SK-N-SH (cell line): ENCODE data around the gene TPPP. TPM values are rescaled to one million over a fixed set of nuclear protein-coding genes. Genes with fewer than 3 reads are reported as not detected.

ENCODE experiments used
- CTCF ChIA-PET: fragments of 300-600, 350-600 bp; formaldehyde crosslinking; extraction: SDS; loops from one replicate; lab custom pipeline; 2021; lab: Yijun Ruan, JAX
- POLR2A ChIA-PET: fragments of 350-600 bp; sonication (Branson Sonifier 250); formaldehyde crosslinking; extraction: SDS; loops from one replicate; lab custom pipeline; 2020; ENCODE audit warnings: antibody characterized with exemption, inconsistent platforms; lab: Yijun Ruan, JAX
- DNase-seq: peaks from one replicate; pipeline ENCODE4 v3.0.0; 2012
- H2AFZ ChIP-seq: fragments of 200-600 bp; sonication (generic); 2 replicates; pipeline ENCODE4 v1.8.1; 2016; ENCODE audit warnings: antibody characterized with exemption, mild to moderate bottlenecking, low read depth
- H3F3A ChIP-seq: fragments of 200-600 bp; sonication (generic); replicated peaks from 2 replicates; pipeline ENCODE3; 2016; ENCODE audit warnings: antibody characterized with exemption, mild to moderate bottlenecking; ENCODE audit not compliant: insufficient read depth
- H3K27ac ChIP-seq, 2 experiments: fragments of 200-500 bp in 1 of 2; fragments of 200-600 bp in 1 of 2; sonication (Bioruptor generic) in 1 of 2; sonication (generic), shearing (Covaris generic) in 1 of 2; 2 replicates each; pipeline versions ENCODE4 v1.5.1 to v1.6.1; 2014 to 2016; ENCODE audit warnings: low read depth in 2 of 2, inconsistent platforms in 1 of 2, low read length in 1 of 2, mild to moderate bottlenecking in 1 of 2, mixed read lengths in 1 of 2
- H3K27me3 ChIP-seq: fragments of 200-600 bp; sonication (generic), shearing (Covaris generic); 2 replicates; pipeline ENCODE4 v1.6.1; 2016; ENCODE audit warnings: mixed run types; ENCODE audit not compliant: insufficient read depth
- H3K36me3 ChIP-seq, 2 experiments: fragments of 200-500 bp in 1 of 2; fragments of 200-600 bp in 1 of 2; sonication (Bioruptor generic) in 1 of 2; sonication (generic) in 1 of 2; replicated peaks in 1 of 2; 2 replicates each; pipeline versions ENCODE3 to v1.5.1; 2014 to 2016; ENCODE audit warnings: low read length in 1 of 2, mild to moderate bottlenecking in 1 of 2; ENCODE audit not compliant: insufficient read depth in 2 of 2, control insufficient read depth in 1 of 2
- H3K4me1 ChIP-seq, 2 experiments: fragments of 200-500 bp in 1 of 2; fragments of 200-600 bp in 1 of 2; sonication (Bioruptor generic) in 1 of 2; sonication (generic), shearing (Covaris generic) in 1 of 2; 2 replicates each; pipeline versions ENCODE4 v1.5.1 to v1.6.1; 2014 to 2016; ENCODE audit warnings: low read depth in 1 of 2, low read length in 1 of 2, mixed run types in 1 of 2; ENCODE audit not compliant: insufficient read depth in 2 of 2, control insufficient read depth in 1 of 2
- H3K4me2 ChIP-seq: fragments of 200-600 bp; sonication (generic), shearing (Covaris generic); 2 replicates; pipeline ENCODE4 v1.6.1; 2017; ENCODE audit warnings: mixed run types
- H3K4me3 ChIP-seq, 2 experiments: fragments of 200-500 bp in 1 of 2; fragments of 200-600 bp in 1 of 2; sonication (Bioruptor generic) in 1 of 2; sonication (generic), shearing (Covaris generic) in 1 of 2; 2 replicates each; pipeline versions ENCODE4 v1.5.1 to v1.8.1; 2014 to 2016; ENCODE audit warnings: low read depth in 2 of 2, inconsistent platforms in 1 of 2, low read length in 1 of 2, mild to moderate bottlenecking in 1 of 2, mixed read lengths in 1 of 2, moderate library complexity in 1 of 2
- H3K79me2 ChIP-seq: fragments of 200-600 bp; sonication (generic); 2 replicates; pipeline ENCODE4 v1.8.1; 2017; ENCODE audit warnings: mild to moderate bottlenecking; ENCODE audit not compliant: insufficient read depth
- H3K9ac ChIP-seq: fragments of 200-600 bp; sonication (generic); 2 replicates; pipeline ENCODE4 v1.6.1; 2017; ENCODE audit warnings: mixed run types
- H3K9me2 ChIP-seq: fragments of 200-600 bp; sonication (generic); 2 replicates; pipeline ENCODE4 v1.6.1; 2017; ENCODE audit warnings: mixed run types
- H3K9me3 ChIP-seq: fragments of 200-600 bp; sonication (generic); 2 replicates; pipeline ENCODE4 v1.6.1; 2017; ENCODE audit warnings: mixed run types, mild to moderate bottlenecking, moderate library complexity
- H4K20me1 ChIP-seq: fragments of 200-600 bp; sonication (generic); 2 replicates; pipeline ENCODE4 v1.6.1; 2017; ENCODE audit warnings: mild to moderate bottlenecking, mixed run types; ENCODE audit not compliant: insufficient read depth
- CHD2 ChIP-seq: fragments of 150-350 bp; IDR thresholded peaks from 2 replicates; pipeline ENCODE4 v1.6.1; 2018; ENCODE audit warnings: low read length; ENCODE audit not compliant: partially characterized antibody
- ELF1 ChIP-seq: IDR thresholded peaks from 2 replicates; pipeline ENCODE4 v1.4.0; 2012
- FOSL2 ChIP-seq: IDR thresholded peaks from 2 replicates; pipeline ENCODE4 v1.4.0; 2012; ENCODE audit warnings: low read depth, mild to moderate bottlenecking, moderate library complexity, borderline replicate concordance
- GABPA ChIP-seq: IDR thresholded peaks from 2 replicates; pipeline ENCODE4 v1.4.0; 2012; ENCODE audit warnings: low read depth, mild to moderate bottlenecking
- GATA2 ChIP-seq: sonication (generic); formaldehyde crosslinking; IDR thresholded peaks from 2 replicates; pipeline ENCODE4 v1.5.0; 2020; ENCODE audit warnings: mild to moderate bottlenecking, missing genetic modification reagents
- IRF3 ChIP-seq: fragments of 150-350 bp; IDR thresholded peaks from 2 replicates; pipeline ENCODE4 v1.6.1; 2016; ENCODE audit warnings: mild to moderate bottlenecking, low read depth, low read length
- JUND ChIP-seq: IDR thresholded peaks from 2 replicates; pipeline ENCODE4 v1.4.0; 2012
- MXI1 ChIP-seq: IDR thresholded peaks from 2 replicates; pipeline ENCODE4 v1.6.1; 2012; ENCODE audit warnings: mild to moderate bottlenecking, low read depth, low read length, improper control_type of control experiment
- NFIC ChIP-seq: IDR thresholded peaks from 2 replicates; pipeline ENCODE4 v1.4.0; 2012; ENCODE audit warnings: borderline replicate concordance
- PBX3 ChIP-seq: IDR thresholded peaks from 2 replicates; pipeline ENCODE4; 2012
- POLR2AphosphoS5 ChIP-seq: IDR thresholded peaks from 2 replicates; pipeline ENCODE4 v1.6.1; 2012; ENCODE audit warnings: low read depth, low read length
- RCOR1 ChIP-seq: fragments of 150-350 bp; IDR thresholded peaks from 2 replicates; pipeline ENCODE4 v1.6.1; 2017; ENCODE audit warnings: antibody characterized with exemption, low read length
- RFX5 ChIP-seq: IDR thresholded peaks from 2 replicates; pipeline ENCODE4 v1.6.1; 2012; ENCODE audit warnings: mild to moderate bottlenecking, improper control_type of control experiment, low read length
- SMC3 ChIP-seq: IDR thresholded peaks from 2 replicates; pipeline ENCODE4 v1.6.1; 2012; ENCODE audit warnings: low read depth, low read length, improper control_type of control experiment
- TAF1 ChIP-seq: IDR thresholded peaks from 2 replicates; pipeline ENCODE4 v1.6.1; 2012; ENCODE audit warnings: low read depth, mild to moderate bottlenecking, low read length, moderate library complexity, borderline replicate concordance
- TEAD4 ChIP-seq: IDR thresholded peaks from 2 replicates; pipeline ENCODE4 v1.4.0; 2012; ENCODE audit warnings: mild to moderate bottlenecking, borderline replicate concordance; ENCODE audit not compliant: insufficient read depth
- USF1 ChIP-seq: IDR thresholded peaks from 2 replicates; pipeline ENCODE4 v1.4.0; 2012; ENCODE audit warnings: low read depth, borderline replicate concordance
- USF2 ChIP-seq: fragments of 150-350 bp; IDR thresholded peaks from 2 replicates; pipeline ENCODE4 v1.6.1; 2017; ENCODE audit warnings: antibody characterized with exemption, low read length, low read depth, borderline replicate concordance
- YY1 ChIP-seq: IDR thresholded peaks from 2 replicates; pipeline ENCODE4 v1.4.0; 2012; ENCODE audit warnings: low read depth, mild to moderate bottlenecking
- WGBS: methylation state at CpG from one replicate; pipeline ENCODE4 v1.1.6; 2017; ENCODE audit warnings: low lambda C conversion rate; 5-methylcytosine and 5-hydroxymethylcytosine counted together
- polyA plus RNA-seq, 3 experiments: library from polyadenylated mRNA; depleted of rRNA; stranded (reverse); fragments of >200 nt; gene quantifications; 2 replicates each; pipeline ENCODE4 v1.2.3, GENCODE V29; 2012

The TPPP gene
- polyA plus RNA-seq, 1 of the 3 experiments (the other 2 are of a cell fraction): 0.05 TPM

GRCh38 chr5:652773-653350 lies 40.3 kb downstream of the TPPP start:
- Histone ChIP-seq H3K27me3 (no peaks in the 10 kb centered on the region), H3K79me2 (no peaks in the 10 kb centered on the region), H3F3A (peaks cover 6% of the 10 kb centered on the region), H3K4me1 (no peaks in the 10 kb centered on the region), H3K36me3 (peaks cover 4 to 5% of the 10 kb centered on the region in 2 experiments), H3K9me3 (no peaks in the 10 kb centered on the region), H3K27ac (no peak overlapping the region), H3K9ac (no peak overlapping the region), H3K4me2 (no peak overlapping the region), H3K9me2 (no peaks in the 10 kb centered on the region), H4K20me1 (no peaks in the 10 kb centered on the region)
- ChIA-PET CTCF (interaction anchor here (0.9 to 4.4 kb wide), 3 partner anchors 16 to 250 kb away, joined by 3 to 23 read pairs (median 4); no protein-coding TSS in a partner anchor), POLR2A (no interaction called here)
- 97% methylated on average over 10 of the region's 11 CpGs for WGBS
- TF ChIP-seq SMC3 (no peak), JUND (no peak)
- TF ChIP-seq, all 33 proteins: peak for 0
- H2AFZ ChIP-seq: no peak overlapping the region
- DNase-seq: no peak
- no peak overlapping the region for H3K4me3 ChIP-seq

GRCh38 chr5:652023-652515 lies 41.1 kb downstream of the TPPP start:
- no peak overlapping the region for H3K9ac ChIP-seq
- POLR2A ChIA-PET: no interaction called here
- no peaks in the 10 kb centered on the region for H3K9me3 ChIP-seq
- no peak for TF ChIP-seq MXI1
- no peak for TF ChIP-seq TAF1
- no peak for TF ChIP-seq ELF1
- TF ChIP-seq POLR2AphosphoS5: no peak
- no peak for TF ChIP-seq PBX3
- TF ChIP-seq SMC3: no peak
- no peak for TF ChIP-seq GABPA
- no peak for TF ChIP-seq USF2
- TF ChIP-seq USF1: no peak
- TF ChIP-seq GATA2 (CRISPR knock-in tag): no peak
- no peak for TF ChIP-seq RFX5
- no peak for TF ChIP-seq TEAD4
- no peak for TF ChIP-seq FOSL2
- no peak for TF ChIP-seq NFIC
- TF ChIP-seq CHD2: no peak
- no peak for TF ChIP-seq IRF3
- TF ChIP-seq YY1: no peak
- TF ChIP-seq RCOR1: no peak
- no peak for TF ChIP-seq JUND
- H3K4me1 ChIP-seq: no peaks in the 10 kb centered on the region
- H3K4me2 ChIP-seq: no peak overlapping the region
- DNase-seq: peak; percentile 8
- 100% methylated on average over 6 of the region's 8 CpGs for WGBS
- H3K36me3 ChIP-seq: peaks cover 9 to 11% of the 10 kb centered on the region in 2 experiments
- no peaks in the 10 kb centered on the region for H4K20me1 ChIP-seq
- no peaks in the 10 kb centered on the region for H3K79me2 ChIP-seq
- no peak overlapping the region for H3K27ac ChIP-seq
- no peaks in the 10 kb centered on the region for H3K27me3 ChIP-seq
- H2AFZ ChIP-seq: no peak overlapping the region
- no peak overlapping the region for H3K4me3 ChIP-seq
- H3K9me2 ChIP-seq: no peaks in the 10 kb centered on the region
- CTCF ChIA-PET: no interaction called here
- H3F3A ChIP-seq: peaks cover 9% of the 10 kb centered on the region
